ENCODE measurements around the gene BRD7. TPM values are rescaled to one million over a fixed set of nuclear protein-coding genes. Genes with fewer than 3 reads are reported as not detected.

The BRD7 gene
- total RNA-seq, 2 experiments from 2014 or later, result 76.2 to 93.4 TPM

DNA sequence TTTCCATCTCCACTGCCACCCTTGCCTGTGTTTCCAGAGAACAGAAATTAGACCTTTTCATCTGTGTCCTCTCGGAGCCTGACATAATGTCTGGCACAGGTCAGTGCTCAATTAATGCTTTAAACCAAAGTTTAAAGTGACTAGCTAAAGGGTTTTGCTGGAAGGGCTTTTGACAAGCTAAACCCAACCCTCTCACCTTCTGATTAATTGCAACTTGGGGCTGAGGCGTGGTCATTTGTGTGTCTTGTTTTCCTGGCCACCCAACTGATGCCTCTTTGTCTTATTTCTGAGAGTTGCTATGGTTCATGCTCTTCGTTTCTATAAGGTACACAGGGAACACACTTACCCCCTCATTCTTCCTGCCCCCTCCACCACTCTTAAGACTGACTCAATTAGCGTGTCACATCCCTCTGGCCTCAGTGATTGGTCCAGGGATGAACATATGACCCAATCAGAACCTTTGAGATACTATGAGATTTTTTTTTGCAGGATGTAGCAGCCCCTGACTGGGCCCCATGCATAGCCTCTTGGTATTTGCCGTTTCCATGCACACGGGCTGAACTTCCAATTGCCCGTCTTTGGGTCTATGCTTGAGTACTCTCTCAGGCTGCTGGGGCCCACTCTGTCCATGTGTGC is 15.8 kb upstream of the BRD7 start:
- H3K4me3 Mint-ChIP-seq, result no peak overlapping the region
- peak; percentile 55 for ATAC-seq
- no peaks in the 10 kb centered on the region for H3K27me3 Mint-ChIP-seq
- H3K9me3 Mint-ChIP-seq, result no peaks in the 10 kb centered on the region
- intact Hi-C loops (cut with micrococcal nuclease), result no loop called here
- no peak overlapping the region for H3K27ac Mint-ChIP-seq
- no peaks in the 10 kb centered on the region for H3K4me1 Mint-ChIP-seq (ENCODE audit: low read depth)
- ChIA-PET POLR2A (interaction anchor here (1.2 kb wide), 1 partner anchor 14 kb away, joined by 4 read pairs; no protein-coding TSS in a partner anchor), CTCF (interaction anchor here (0.9 to 2.3 kb wide), 3 partner anchors 283 to 422 kb away, joined by 3 to 5 read pairs (median 3); no protein-coding TSS in a partner anchor)
- no peaks in the 10 kb centered on the region for H3K36me3 Mint-ChIP-seq (ENCODE audit: low read depth)
- no peak for DNase-seq
- TF ChIP-seq, protein P1, sequence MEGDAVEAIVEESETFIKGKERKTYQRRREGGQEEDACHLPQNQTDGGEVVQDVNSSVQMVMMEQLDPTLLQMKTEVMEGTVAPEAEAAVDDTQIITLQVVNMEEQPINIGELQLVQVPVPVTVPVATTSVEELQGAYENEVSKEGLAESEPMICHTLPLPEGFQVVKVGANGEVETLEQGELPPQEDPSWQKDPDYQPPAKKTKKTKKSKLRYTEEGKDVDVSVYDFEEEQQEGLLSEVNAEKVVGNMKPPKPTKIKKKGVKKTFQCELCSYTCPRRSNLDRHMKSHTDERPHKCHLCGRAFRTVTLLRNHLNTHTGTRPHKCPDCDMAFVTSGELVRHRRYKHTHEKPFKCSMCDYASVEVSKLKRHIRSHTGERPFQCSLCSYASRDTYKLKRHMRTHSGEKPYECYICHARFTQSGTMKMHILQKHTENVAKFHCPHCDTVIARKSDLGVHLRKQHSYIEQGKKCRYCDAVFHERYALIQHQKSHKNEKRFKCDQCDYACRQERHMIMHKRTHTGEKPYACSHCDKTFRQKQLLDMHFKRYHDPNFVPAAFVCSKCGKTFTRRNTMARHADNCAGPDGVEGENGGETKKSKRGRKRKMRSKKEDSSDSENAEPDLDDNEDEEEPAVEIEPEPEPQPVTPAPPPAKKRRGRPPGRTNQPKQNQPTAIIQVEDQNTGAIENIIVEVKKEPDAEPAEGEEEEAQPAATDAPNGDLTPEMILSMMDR (IDR thresholded peaks at IDR 0.05), result no peak

DNA sequence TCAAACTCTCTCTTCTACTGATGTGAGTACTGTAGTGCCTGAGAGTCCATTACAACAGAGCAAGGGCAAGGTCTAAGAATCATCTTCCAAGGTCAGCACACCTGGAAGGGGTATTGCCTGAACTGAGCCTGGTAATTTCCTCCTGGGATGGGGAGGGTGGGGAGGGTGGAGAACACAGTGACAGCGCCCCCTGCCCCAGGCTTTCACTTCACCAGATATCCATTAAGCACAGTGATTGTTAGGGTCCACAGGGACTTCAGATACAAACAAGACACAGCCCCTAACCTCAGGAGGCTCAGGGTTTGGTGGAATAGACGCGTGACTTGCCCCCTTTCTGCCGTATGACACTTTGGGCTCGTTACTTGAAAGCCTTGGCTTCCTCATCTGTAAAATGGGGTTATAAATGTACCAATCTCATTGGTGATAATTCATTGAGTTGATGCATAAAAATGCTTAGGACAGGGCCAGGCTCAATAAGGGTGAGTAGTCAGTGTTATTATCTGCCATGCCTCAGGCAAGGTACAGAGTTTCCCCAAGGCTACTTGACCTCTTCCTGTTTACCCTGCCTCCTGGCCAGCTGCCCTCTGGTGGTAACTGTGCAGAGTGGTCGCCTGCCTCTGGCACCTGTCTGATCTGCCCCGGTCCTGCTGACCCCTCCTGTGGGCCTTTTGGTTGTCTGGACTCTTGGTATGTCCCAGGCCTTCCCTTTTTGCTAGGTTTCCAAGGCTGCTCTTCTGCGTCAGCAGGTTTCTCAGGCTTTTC is 13.1 kb upstream of the BRD7 start:
- no peak for DNase-seq
- H3K27ac Mint-ChIP-seq, result no peak overlapping the region
- ATAC-seq, result no peak
- CTCF ChIA-PET, result interaction anchor here (0.8 kb wide), 1 partner anchor 11 kb away, joined by 3 read pairs; no protein-coding TSS in a partner anchor
- no peaks in the 10 kb centered on the region for H3K9me3 Mint-ChIP-seq
- TF ChIP-seq, protein P1 (IDR thresholded peaks at IDR 0.05), result no peak
- H3K36me3 Mint-ChIP-seq (ENCODE audit: low read depth), result no peaks in the 10 kb centered on the region
- H3K4me1 Mint-ChIP-seq (ENCODE audit: low read depth), result no peaks in the 10 kb centered on the region
- intact Hi-C loops (cut with micrococcal nuclease), result no loop called here
- POLR2A ChIA-PET, result interaction anchor here (0.5 kb wide), 1 partner anchor 131 kb away, joined by 3 read pairs; no protein-coding TSS in a partner anchor
- H3K27me3 Mint-ChIP-seq, result no peaks in the 10 kb centered on the region
- no peak overlapping the region for H3K4me3 Mint-ChIP-seq

DNA sequence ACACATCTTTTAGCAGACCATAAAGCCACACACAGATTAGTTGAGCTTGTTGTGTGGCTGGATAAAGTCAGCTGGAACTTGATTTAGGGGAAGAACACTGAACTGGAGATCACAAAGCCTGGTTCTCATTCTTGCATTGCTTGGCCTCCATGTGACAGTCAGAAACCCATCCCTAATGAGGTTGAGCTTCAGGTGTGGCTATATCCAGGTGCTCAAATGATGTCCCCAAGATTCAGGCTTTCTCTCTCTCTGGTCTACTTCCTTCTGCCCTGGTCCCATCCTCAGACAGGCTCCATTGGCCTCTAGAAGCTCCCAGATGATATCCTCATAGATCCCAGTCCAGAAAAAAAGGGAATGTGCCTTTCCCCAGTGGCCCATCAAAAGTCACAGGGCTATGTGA is 9.6 kb upstream of the BRD7 start:
- no peak overlapping the region for H3K27ac Mint-ChIP-seq
- ChIA-PET CTCF (interaction anchor here (0.7 to 1.4 kb wide), 4 partner anchors 55 to 428 kb away, joined by 3 read pairs; no protein-coding TSS in a partner anchor), POLR2A (no interaction called here)
- no peaks in the 10 kb centered on the region for H3K9me3 Mint-ChIP-seq
- H3K36me3 Mint-ChIP-seq (ENCODE audit: low read depth), result no peaks in the 10 kb centered on the region
- intact Hi-C loops (cut with micrococcal nuclease), result no loop called here
- DNase-seq (no peak), ATAC-seq (no peak)
- H3K4me1 Mint-ChIP-seq (ENCODE audit: low read depth), result no peaks in the 10 kb centered on the region
- TF ChIP-seq, protein P1 (IDR thresholded peaks at IDR 0.05), result no peak
- no peak overlapping the region for H3K4me3 Mint-ChIP-seq
- no peaks in the 10 kb centered on the region for H3K27me3 Mint-ChIP-seq

DNA sequence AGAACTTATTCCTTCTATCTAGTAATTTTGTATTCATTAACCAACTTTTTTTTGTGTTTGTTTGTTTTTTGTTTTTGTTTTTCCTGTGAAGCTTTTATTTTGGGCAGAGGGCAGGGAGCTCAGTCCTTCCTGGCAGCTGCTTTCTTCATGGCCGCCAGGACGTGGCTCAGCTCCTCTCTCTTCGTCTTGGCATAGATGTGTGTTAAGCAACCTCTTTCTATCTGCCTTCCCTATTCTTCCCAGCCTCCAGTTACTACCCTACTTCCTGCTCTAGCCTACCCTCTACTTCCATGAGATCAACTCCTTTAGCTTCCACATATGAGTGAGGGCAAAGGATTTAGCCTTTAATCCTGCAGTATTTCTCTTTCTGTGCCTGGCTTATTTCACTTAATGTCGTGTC is 8.2 kb upstream of the BRD7 start:
- CTCF ChIA-PET, result interaction anchor here (1.5 kb wide), 2 partner anchors 9 to 50 kb away, joined by 4 read pairs; no protein-coding TSS in a partner anchor
- TF ChIP-seq, protein P1 (IDR thresholded peaks at IDR 0.05), result no peak
- Mint-ChIP-seq H3K36me3 (ENCODE audit: low read depth) (no peaks in the 10 kb centered on the region), H3K27me3 (no peaks in the 10 kb centered on the region), H3K9me3 (no peaks in the 10 kb centered on the region), H3K4me1 (ENCODE audit: low read depth) (no peaks in the 10 kb centered on the region), H3K27ac (no peak overlapping the region), H3K4me3 (no peak overlapping the region)
- intact Hi-C loops (cut with micrococcal nuclease), result no loop called here
- POLR2A ChIA-PET, result interaction anchor here (0.7 kb wide), 1 partner anchor 158 kb away, joined by 4 read pairs; no protein-coding TSS in a partner anchor
- no peak for DNase-seq
- ATAC-seq, result no peak

DNA sequence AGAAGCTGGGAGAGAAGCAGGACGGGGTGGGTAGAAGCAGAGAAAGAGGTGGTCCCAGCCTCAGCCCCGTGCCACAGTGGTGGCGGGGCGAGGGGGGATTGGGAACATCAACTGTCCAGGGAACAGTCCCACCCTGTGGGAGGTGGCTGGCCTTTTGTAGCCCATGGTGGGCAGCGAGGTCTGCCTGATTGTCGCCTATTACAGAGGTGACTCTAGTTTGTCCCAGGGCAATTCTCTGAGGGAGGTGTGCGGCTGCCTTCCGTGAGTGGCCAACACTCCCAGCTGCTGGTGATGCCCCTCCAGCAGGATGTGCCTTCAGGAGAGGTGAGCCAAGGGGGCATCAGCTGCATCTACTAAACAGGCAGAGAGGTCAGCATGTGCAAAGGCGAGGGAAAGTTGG is 5.0 kb upstream of the BRD7 start:
- DNase-seq (no peak), ATAC-seq (no peak)
- H3K27me3 Mint-ChIP-seq, result no peaks in the 10 kb centered on the region
- intact Hi-C loops (cut with micrococcal nuclease), result no loop called here
- H3K4me3 Mint-ChIP-seq, result no peak overlapping the region
- no peaks in the 10 kb centered on the region for H3K9me3 Mint-ChIP-seq
- H3K36me3 Mint-ChIP-seq (ENCODE audit: low read depth), result no peaks in the 10 kb centered on the region
- no peak overlapping the region for H3K27ac Mint-ChIP-seq
- POLR2A ChIA-PET, result no interaction called here
- CTCF ChIA-PET, result interaction anchor here (0.9 to 11.9 kb wide), 5 partner anchors 17 to 432 kb away, joined by 3 to 118 read pairs (median 7); no protein-coding TSS in a partner anchor
- TF ChIP-seq, protein P1 (IDR thresholded peaks at IDR 0.05), result no peak
- H3K4me1 Mint-ChIP-seq (ENCODE audit: low read depth), result peaks cover 4% of the 10 kb centered on the region
